Activated T-helper 1 cell treated with anti-CD3 and anti-CD28 coated beads, Interleukin-12 subunit alpha, Interleukin-12 subunit beta, Interleukin-2, Interleukin-4 antibody, amounts not matched to agents 30 ng/mL and 10 ng/mL and 1 ng/mL, durations not matched to agents 14 hours and 24 hours and 36 hours (primary cell): Measurements from ENCODE around the gene TCF23. TPM values are rescaled to one million over a fixed set of nuclear protein-coding genes. Genes with fewer than 3 reads are reported as not detected.

Source experiments
- DNase-seq: peaks from one replicate; pipeline ENCODE4 v3.0.0; 2021; ENCODE audit warnings: low spot score
- H3K27ac Mint-ChIP-seq: one replicate; pipeline ENCODE4 v1.8.0; 2021; ENCODE audit warnings: mild to moderate bottlenecking, mixed read lengths
- H3K27me3 Mint-ChIP-seq: one replicate; pipeline ENCODE4 v1.8.0; 2022; ENCODE audit warnings: mild to moderate bottlenecking, moderate library complexity, mixed read lengths; ENCODE audit not compliant: insufficient read depth
- H3K36me3 Mint-ChIP-seq: one replicate; pipeline ENCODE4 v1.8.0; 2021; ENCODE audit warnings: low read depth, mixed read lengths
- H3K4me1 Mint-ChIP-seq: one replicate; pipeline ENCODE4 v1.8.0; 2021; ENCODE audit warnings: low read depth, mixed read lengths
- H3K4me3 Mint-ChIP-seq: one replicate; pipeline ENCODE4 v1.8.0; 2021; ENCODE audit warnings: mild to moderate bottlenecking, moderate library complexity, mixed read lengths
- H3K9me3 Mint-ChIP-seq: one replicate; pipeline ENCODE4 v1.8.0; 2021; ENCODE audit warnings: mixed read lengths
- intact Hi-C: fragments of 100-400 bp; cut with micrococcal nuclease; formaldehyde crosslinking; loops from one replicate; pipeline ENCODE4 v1.15.1; 2024
- total RNA-seq: library from RNA; stranded (reverse); gene quantifications from 2 replicates; pipeline ENCODE4 v1.2.3, GENCODE V29; 2022

Gene TCF23
- total RNA-seq, 1 donor from 2014 or later: not detected

DNA sequence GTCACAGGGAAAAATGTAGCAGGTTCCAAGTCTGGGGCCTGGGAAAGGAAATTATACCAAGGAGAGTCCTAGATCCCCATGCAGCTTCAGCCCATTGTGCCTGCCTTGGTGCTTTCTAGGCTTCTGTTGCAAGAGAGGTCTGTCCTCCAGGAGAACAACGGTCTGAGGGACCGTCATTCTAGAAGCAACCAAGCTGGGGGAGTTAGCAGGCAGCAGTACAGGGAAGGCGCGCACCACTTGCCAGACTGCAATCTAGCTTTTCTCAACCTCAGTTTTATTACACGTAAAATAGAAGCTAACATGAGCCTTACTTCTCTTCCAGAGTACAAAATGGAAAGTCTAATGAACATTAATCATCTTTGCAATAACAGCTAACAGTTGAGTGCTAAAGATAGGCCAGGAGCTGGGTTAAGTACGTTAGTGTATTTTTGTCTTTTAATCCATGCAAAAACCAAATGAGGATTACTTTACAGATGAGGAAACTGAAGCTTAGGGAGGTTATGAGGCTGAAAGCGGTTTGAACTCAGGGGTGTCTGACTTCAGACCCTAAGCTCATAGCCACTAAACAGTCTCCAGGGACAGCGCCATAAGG is 1.9 kb downstream of the TCF23 start:
- H3K27ac Mint-ChIP-seq: no peak overlapping the region
- intact Hi-C loops: no loop called here
- H3K4me3 Mint-ChIP-seq: no peak overlapping the region

DNA sequence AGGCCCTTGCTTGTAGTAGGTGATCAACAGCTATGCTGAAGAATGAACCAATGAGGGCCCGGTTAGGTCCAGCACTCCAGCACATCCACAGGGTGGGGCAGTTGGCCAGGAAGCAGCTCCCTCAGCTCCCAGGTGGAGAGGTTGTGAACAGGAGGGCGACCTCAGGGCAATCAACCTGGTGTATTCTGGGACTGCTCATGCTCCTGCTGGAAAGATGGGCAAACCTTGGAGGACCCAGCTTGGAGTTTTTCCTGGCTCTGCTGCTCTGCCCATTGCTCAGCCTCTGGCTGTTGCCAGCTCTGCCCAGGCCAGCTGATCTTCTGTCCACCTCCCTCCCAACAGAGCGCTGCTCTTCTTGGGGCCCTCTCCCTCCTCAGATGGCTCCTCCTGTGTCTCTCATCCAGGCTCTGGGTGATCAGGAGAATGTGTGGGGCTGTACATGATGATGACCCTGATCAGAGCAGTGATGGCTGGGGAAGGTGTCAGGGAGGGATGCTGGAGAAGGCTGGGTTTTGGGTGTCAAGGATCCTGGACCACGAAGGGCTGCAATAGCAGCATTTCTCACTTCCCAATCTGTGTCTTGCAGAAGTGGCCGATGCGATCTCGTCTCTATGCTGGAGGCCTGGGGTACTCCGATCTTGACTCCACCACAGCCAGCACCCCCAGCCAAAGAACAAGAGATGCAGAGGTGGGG is 3.4 kb downstream of the TCF23 start:
- Mint-ChIP-seq H3K27me3 (peaks cover 5% of the 10 kb centered on the region), H3K36me3 (no peaks in the 10 kb centered on the region), H3K4me1 (no peaks in the 10 kb centered on the region), H3K4me3 (no peak overlapping the region), H3K27ac (no peak overlapping the region), H3K9me3 (no peaks in the 10 kb centered on the region)
- no peak for DNase-seq
- intact Hi-C loops: no loop called here

More for the DNA sequence above, 1.9 kb downstream of the TCF23 start:
- H3K36me3 Mint-ChIP-seq: no peaks in the 10 kb centered on the region
- H3K4me1 Mint-ChIP-seq: no peaks in the 10 kb centered on the region
- peaks cover 5% of the 10 kb centered on the region for H3K27me3 Mint-ChIP-seq
- no peaks in the 10 kb centered on the region for H3K9me3 Mint-ChIP-seq
- no peak for DNase-seq

DNA sequence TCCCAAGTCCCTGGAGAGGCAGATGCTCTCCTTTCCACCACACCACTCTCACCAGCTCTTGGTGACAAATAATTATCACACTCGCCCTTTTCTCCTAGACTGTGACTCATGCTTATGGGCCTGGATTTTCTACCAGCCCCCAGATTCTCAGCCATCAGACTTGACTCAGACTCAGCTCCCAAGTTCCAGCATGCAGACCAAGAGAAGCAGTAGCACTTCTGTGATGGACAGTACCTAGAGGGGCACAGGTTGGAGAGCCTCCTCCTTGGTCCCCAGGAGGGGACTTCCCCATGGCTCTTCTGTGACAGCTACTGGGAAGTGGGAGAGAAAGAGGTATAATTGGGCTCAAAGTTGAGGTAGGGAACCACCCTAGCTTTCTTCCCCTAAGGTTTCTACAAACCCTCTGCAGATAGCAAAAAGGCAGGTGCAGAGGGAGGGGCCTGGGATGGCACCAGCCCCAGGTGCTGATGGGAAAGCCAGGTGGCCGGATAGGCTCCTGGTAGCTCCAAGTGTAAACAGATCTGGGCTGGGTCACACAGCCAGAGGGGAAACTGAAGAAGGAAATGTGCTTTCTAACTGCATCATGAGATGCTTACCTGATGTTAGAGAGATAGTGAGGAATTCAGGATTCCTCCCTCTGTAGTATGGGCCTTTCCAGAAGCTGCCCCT is 4.1 kb downstream of the TCF23 start:
- Mint-ChIP-seq H3K27ac (no peak overlapping the region), H3K27me3 (peaks cover 7% of the 10 kb centered on the region), H3K4me1 (no peaks in the 10 kb centered on the region), H3K9me3 (no peaks in the 10 kb centered on the region), H3K36me3 (no peaks in the 10 kb centered on the region), H3K4me3 (no peak overlapping the region)
- DNase-seq: no peak
- intact Hi-C loops: no loop called here

DNA sequence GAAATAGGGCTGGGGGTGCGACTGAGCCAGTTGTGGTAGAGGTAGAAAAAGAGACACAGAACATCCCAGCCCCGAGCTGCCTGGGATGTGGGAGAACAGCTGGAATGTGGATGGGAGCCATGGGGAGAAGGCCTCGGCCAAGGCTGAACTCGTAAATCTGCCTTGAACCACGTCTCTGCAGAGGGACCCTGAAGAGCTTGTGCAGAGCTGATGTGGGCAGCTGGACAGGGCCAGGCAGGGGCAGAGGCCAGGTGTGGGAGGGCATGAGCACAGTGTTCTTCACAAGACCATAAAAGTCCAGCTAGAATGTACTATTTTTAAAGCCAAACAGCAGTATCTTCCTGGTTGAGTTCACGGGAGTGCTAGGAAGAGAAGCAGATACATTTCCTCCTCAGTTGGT is 5.7 kb downstream of the TCF23 start:
- intact Hi-C loops: no loop called here
- DNase-seq: no peak
- H3K36me3 Mint-ChIP-seq: no peaks in the 10 kb centered on the region
- no peak overlapping the region for H3K27ac Mint-ChIP-seq
- H3K27me3 Mint-ChIP-seq: peaks cover 9% of the 10 kb centered on the region
- H3K4me1 Mint-ChIP-seq: no peaks in the 10 kb centered on the region
- no peaks in the 10 kb centered on the region for H3K9me3 Mint-ChIP-seq
- H3K4me3 Mint-ChIP-seq: no peak overlapping the region

DNA sequence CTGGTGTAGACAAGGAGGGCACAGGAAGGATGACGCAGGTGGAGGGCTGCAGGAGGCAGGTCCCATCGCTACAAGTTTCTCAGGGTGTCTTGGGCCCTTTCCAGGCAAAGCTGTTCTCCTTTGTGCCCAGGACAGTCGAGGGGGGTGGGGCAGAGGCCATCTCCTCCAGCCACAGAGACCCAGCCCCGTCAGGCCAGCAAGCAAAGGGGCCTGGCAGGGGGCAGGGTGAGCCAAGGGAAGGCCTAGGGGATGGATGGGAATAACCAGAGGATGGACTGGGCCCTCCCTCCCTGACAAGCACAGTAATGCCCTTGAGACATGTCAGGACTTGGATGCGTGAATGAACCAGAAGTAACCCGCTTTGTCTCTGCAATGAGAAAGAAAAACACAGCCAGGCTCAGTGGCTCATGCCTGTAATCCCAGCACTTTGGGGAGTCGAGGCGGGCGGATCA is 6.3 kb downstream of the TCF23 start:
- DNase-seq: no peak
- Mint-ChIP-seq H3K4me3 (no peak overlapping the region), H3K36me3 (no peaks in the 10 kb centered on the region), H3K27me3 (peaks cover 9% of the 10 kb centered on the region), H3K9me3 (no peaks in the 10 kb centered on the region), H3K4me1 (no peaks in the 10 kb centered on the region), H3K27ac (no peak overlapping the region)
- intact Hi-C loops: no loop called here

DNA sequence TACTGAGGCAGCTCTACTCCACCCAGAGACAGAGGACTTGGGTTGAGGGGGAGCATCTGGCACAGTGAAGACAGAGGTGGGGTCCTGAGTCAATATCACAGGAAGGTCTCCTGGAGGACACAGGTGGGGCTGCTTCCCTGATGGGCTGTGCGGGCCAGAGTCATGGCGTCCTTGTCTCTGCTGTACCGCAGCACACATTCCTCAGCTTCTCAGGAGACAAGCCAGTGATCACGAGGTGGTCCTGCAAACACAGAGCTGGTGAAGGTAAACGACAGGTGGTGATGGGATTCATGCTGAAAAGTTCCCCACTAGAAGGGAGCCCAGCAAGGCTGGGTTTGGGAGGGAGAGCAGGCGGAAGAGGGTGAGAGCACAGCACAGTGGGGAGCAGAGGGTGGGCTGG is 9.7 kb downstream of the TCF23 start:
- DNase-seq: no peak
- Mint-ChIP-seq H3K4me3 (no peak overlapping the region), H3K4me1 (no peaks in the 10 kb centered on the region), H3K27me3 (peaks cover 4% of the 10 kb centered on the region), H3K27ac (no peak overlapping the region), H3K36me3 (no peaks in the 10 kb centered on the region), H3K9me3 (no peaks in the 10 kb centered on the region)
- intact Hi-C loops: no loop called here

DNA sequence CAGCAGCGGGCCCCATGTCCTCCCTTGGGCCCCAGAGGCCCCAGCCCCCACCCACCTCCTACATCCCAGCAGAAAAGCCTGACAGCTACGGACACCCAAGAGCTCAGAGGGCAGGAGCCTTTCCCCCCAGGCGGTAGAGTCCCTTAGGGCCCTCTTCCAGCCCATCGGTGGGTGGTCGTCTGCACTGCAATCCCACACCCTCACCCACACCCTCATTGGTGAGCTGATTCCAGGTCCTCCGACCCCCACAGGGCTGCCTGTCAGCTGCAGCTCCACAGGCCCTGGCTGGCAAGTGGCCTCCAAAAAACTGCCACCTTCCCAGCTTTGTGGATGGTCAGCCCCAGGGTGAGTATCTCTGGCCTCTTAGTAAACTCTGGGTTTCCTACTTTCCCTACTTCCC is 10.5 kb downstream of the TCF23 start:
- intact Hi-C loops: no loop called here
- H3K4me1 Mint-ChIP-seq: no peaks in the 10 kb centered on the region
- no peak for DNase-seq
- H3K27ac Mint-ChIP-seq: no peak overlapping the region
- H3K4me3 Mint-ChIP-seq: no peak overlapping the region
- peaks cover 4% of the 10 kb centered on the region for H3K27me3 Mint-ChIP-seq
- H3K9me3 Mint-ChIP-seq: no peaks in the 10 kb centered on the region
- H3K36me3 Mint-ChIP-seq: no peaks in the 10 kb centered on the region

DNA sequence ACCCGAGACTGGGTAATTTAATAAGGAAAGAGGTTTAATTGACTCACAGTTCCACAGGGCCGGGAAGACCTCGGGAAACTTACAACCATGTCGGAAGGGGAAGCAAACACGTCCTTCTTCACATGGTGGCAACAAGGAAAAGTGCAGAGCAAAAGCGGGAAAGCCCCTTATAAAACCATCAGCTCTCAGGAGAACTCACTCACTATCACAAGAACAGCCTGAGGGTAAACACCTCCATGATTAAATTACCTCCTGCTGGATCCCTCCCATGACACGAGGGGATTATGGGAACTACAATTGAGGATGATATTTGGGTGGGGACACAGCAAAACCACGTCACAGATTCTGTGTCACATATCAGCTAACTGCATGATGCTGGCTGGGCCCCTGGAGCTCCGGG is 11.4 kb downstream of the TCF23 start:
- intact Hi-C loops: no loop called here
- H3K4me3 Mint-ChIP-seq: no peak overlapping the region
- no peaks in the 10 kb centered on the region for H3K36me3 Mint-ChIP-seq
- peaks cover 4% of the 10 kb centered on the region for H3K27me3 Mint-ChIP-seq
- H3K27ac Mint-ChIP-seq: no peak overlapping the region
- H3K4me1 Mint-ChIP-seq: no peaks in the 10 kb centered on the region
- DNase-seq: no peak
- H3K9me3 Mint-ChIP-seq: no peaks in the 10 kb centered on the region

DNA sequence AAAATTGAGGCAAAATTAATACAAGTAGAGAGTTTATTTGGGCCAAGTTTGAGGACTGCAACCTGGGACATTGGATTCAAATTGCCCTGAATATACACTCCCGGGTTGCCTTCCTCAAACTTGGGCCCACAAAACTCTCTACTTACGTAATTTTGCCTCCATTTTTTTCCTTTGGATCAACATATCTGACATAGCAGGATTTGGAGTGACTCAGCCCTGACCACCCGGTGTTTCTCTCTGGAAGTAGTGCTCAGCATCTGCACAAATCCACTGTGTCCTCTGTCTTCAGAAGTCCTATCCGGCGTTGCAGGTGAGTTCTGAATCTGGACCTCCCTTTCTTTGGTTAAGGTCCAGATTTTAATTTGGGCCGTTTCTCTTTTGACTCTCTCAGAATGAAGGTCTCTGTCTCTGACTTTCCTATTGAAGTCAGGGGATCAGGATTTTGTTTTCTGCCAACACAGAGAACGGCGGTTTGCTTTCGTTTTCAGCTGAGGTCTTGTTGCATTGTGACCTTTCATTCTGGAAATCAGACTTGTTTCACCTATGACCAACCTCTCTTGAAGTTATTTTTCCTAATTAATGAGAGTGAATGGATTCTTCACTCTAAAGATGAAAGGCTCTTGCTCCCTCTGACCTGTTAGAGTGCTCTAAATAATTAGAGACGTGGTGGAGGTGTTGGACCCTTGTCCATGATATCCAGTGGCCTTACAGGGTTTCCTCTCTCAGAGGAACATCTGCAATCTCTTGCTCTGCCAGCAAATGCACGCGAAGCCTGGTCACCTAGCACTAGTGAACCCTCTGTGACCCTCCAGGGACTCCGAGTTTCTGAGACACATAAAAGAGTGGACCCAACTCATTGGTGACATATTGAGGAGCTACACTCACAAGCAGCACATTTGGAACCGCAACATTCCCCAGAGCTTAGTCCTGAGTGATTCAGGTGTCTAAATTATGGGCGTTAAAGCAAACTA is 13.6 kb downstream of the TCF23 start:
- no peak for DNase-seq
- Mint-ChIP-seq H3K4me3 (no peak overlapping the region), H3K4me1 (no peaks in the 10 kb centered on the region), H3K27ac (no peak overlapping the region), H3K9me3 (no peaks in the 10 kb centered on the region), H3K36me3 (no peaks in the 10 kb centered on the region), H3K27me3 (peaks cover 9% of the 10 kb centered on the region)
- intact Hi-C loops: no loop called here

DNA sequence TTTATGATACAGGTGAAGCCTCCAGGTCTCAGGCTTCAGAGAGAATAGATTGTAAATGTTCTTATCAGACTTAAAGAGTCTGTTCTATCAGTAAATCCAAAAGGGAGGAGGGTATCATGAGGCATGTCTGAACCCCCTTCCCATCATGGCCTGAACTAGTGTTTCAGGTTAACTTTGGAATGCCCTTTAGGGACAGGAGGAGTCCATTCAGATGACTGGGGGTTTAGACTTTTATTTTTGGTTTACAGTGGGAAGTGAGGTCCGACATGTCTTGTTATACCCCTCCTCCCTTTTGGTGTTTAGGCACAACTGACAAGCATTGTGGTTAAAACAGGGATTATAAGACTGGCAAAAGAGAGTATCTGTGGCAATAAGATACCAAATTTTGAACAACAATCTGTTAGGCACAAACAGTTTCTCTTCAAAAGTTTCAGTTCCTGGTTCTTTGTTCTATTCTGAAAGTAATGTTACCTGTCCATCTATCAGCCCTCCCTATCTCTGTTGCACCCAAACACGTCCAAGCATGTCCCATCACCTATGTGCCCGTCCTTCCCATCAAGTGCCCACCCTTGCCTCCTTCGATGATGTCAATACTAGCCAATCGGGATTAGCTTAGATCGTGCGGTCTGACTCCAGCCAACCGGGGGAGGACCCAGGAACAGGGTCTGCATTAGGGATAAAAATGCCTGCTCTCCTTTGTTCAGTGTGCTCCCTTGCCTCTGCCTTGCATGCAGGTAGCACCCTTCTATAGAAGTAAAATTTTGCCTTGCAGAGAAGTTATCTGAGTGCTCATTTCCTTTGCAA is 16.4 kb downstream of the TCF23 start:
- intact Hi-C loops: loop anchor here (5.0 kb wide), 2 partner anchors 117 to 137 kb away; partner anchors contain the start of gene TRIM54
- Mint-ChIP-seq H3K27ac (no peak overlapping the region), H3K4me1 (no peaks in the 10 kb centered on the region), H3K4me3 (no peak overlapping the region), H3K9me3 (no peaks in the 10 kb centered on the region), H3K36me3 (no peaks in the 10 kb centered on the region), H3K27me3 (peaks cover 17% of the 10 kb centered on the region)
- DNase-seq: no peak

DNA sequence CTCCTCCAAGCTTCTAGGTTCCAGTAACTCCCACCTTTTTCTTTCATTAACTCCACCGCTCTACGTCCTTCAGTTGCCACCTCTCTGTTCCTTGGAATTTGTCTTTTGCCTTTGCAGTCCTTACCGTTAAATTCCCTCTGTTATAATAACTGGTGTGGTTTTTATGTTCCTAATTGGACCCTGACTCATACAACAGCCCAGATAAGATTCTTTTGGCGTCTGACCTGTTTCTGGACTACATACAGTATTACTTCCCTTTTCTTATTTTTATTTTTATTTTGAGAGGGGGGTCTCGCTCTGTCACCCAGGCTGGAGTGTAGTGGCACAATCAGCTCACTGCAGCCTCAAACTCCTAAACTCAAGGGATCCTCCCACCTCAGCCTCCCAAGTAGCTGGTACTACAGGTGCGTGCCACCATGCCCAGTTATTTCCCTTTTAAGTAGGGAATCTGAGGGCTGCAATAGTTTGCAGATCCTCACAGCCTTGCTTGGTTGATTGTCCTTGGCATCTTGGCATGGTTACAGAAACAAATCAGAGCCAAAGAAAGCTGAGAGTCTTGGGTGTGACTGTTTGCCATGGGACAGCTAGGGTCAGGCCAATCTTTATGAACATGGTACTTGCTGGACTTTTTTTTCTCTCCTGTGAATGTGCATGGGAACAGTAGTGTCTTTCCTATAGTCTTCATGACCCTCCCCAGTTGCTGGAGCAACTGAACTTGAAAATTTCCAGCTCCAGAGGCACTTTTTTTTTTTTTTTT is 22.0 kb downstream of the TCF23 start:
- no peak overlapping the region for H3K4me3 Mint-ChIP-seq
- H3K4me1 Mint-ChIP-seq: no peaks in the 10 kb centered on the region
- no peaks in the 10 kb centered on the region for H3K36me3 Mint-ChIP-seq
- intact Hi-C loops: loop anchor here (2.0 kb wide), 1 partner anchor 46 kb away; the partner anchor contains the start of gene CAD
- no peaks in the 10 kb centered on the region for H3K9me3 Mint-ChIP-seq
- DNase-seq: no peak
- H3K27me3 Mint-ChIP-seq: peaks cover 28% of the 10 kb centered on the region
- no peak overlapping the region for H3K27ac Mint-ChIP-seq
